H1 (cell line): ENCODE results near the gene S100A10. TPM values are rescaled to one million over a fixed set of nuclear protein-coding genes. Genes with fewer than 3 reads are reported as not detected.

Source experiments
- CTCF ChIA-PET: fragments of 300-600 bp; sonication (Branson Sonifier 250); formaldehyde crosslinking; loops from one replicate; lab custom pipeline; 2021; ENCODE audit not compliant: partially characterized antibody; lab: Charles Lee
- POLR2A ChIA-PET: fragments of 300-600 bp; sonication (Branson Sonifier 250); formaldehyde crosslinking; loops from one replicate; lab custom pipeline; 2021; ENCODE audit warnings: inconsistent platforms; ENCODE audit not compliant: partially characterized antibody; lab: Charles Lee
- DNase-seq, 2 experiments: peaks; one replicate each; pipeline versions ENCODE4 v3.0.0 to v3.0.0-alpha.2; 2010 to 2022; ENCODE audit warnings: low spot score in 2 of 2, low read depth in 1 of 2, mixed read lengths in 1 of 2
- FAIRE-seq: peaks from 2 replicates; lab custom pipeline; 2011; peaks lifted over from hg19 to GRCh38; lab: Jason Lieb, UNC
- H2AFZ ChIP-seq: 2 replicates; pipeline ENCODE4 v1.8.1; 2012; ENCODE audit warnings: low read length, inconsistent platforms
- H2AK5ac ChIP-seq: 2 replicates; pipeline ENCODE4 v1.6.1; 2013; ENCODE audit warnings: low read depth, low read length
- H2BK120ac ChIP-seq: replicated peaks from 2 replicates; pipeline ENCODE3; 2013; ENCODE audit warnings: low read depth, low read length, inconsistent platforms
- H2BK12ac ChIP-seq: 2 replicates; pipeline ENCODE4 v1.6.1; 2013; ENCODE audit warnings: low read depth, low read length
- H2BK15ac ChIP-seq: 2 replicates; pipeline ENCODE4 v1.6.1; 2013; ENCODE audit warnings: low read length
- H2BK20ac ChIP-seq: 2 replicates; pipeline ENCODE4 v1.6.1; 2013; ENCODE audit warnings: low read length
- H2BK5ac ChIP-seq: 2 replicates; pipeline ENCODE4 v1.6.1; 2013; ENCODE audit warnings: low read depth, low read length
- H3K14ac ChIP-seq: 2 replicates; pipeline ENCODE4 v1.6.1; 2013; ENCODE audit warnings: inconsistent platforms; ENCODE audit not compliant: insufficient read length
- H3K18ac ChIP-seq: 2 replicates; pipeline ENCODE4 v1.6.1; 2013; ENCODE audit warnings: low read length; ENCODE audit errors: extremely low read depth
- H3K23ac ChIP-seq: 2 replicates; pipeline ENCODE4 v1.6.1; 2013; ENCODE audit warnings: inconsistent platforms; ENCODE audit not compliant: insufficient read length
- H3K23me2 ChIP-seq: 2 replicates; pipeline ENCODE4 v1.6.1; 2013; ENCODE audit warnings: low read depth, low read length
- H3K27ac ChIP-seq: 2 replicates; pipeline ENCODE4 v1.6.1; 2011; ENCODE audit warnings: low read depth, low read length, inconsistent platforms
- H3K27me3 ChIP-seq, 4 experiments: replicated peaks in 1 of 4; 1 replicate in 1 of 4; 2 replicates in 3 of 4; pipeline versions ENCODE4 v1.6.1 to v1.8.1; 2011 to 2013; ENCODE audit warnings: low read length in 3 of 4, mild to moderate bottlenecking in 3 of 4, inconsistent platforms in 2 of 4, mixed read lengths in 2 of 4, moderate library complexity in 1 of 4; ENCODE audit not compliant: control insufficient read depth in 3 of 4, insufficient read depth in 3 of 4; ENCODE audit errors: extremely low read depth in 1 of 4
- H3K36me3 ChIP-seq, 4 experiments: 2 replicates each; pipeline versions ENCODE4 v1.6.1 to v1.8.1; 2011 to 2013; ENCODE audit warnings: mild to moderate bottlenecking in 4 of 4, low read length in 3 of 4, moderate library complexity in 2 of 4, control low read depth in 1 of 4, inconsistent platforms in 1 of 4; ENCODE audit not compliant: insufficient read depth in 4 of 4, control insufficient read depth in 2 of 4
- H3K4ac ChIP-seq: replicated peaks from 2 replicates; pipeline ENCODE3; 2013; ENCODE audit warnings: low read length, low read depth, mixed read lengths, inconsistent platforms; ENCODE audit not compliant: insufficient read length
- H3K4me1 ChIP-seq, 4 experiments: replicated peaks in 1 of 4; 1 replicate in 1 of 4; 2 replicates in 3 of 4; pipeline versions ENCODE4 v1.6.1 to v1.8.1; 2011 to 2013; ENCODE audit warnings: low read length in 3 of 4, inconsistent platforms in 2 of 4, mixed read lengths in 1 of 4; ENCODE audit not compliant: insufficient read depth in 4 of 4, control insufficient read depth in 3 of 4
- H3K4me2 ChIP-seq, 2 experiments: 2 replicates each; pipeline versions ENCODE4 v1.6.1 to v1.8.1; 2011 to 2013; ENCODE audit warnings: low read depth in 2 of 2, low read length in 2 of 2, control low read depth in 1 of 2, inconsistent platforms in 1 of 2, mild to moderate bottlenecking in 1 of 2; ENCODE audit not compliant: insufficient read depth in 1 of 2
- H3K4me3 ChIP-seq, 4 experiments: fragments of 200-600, 300-600 bp in 1 of 4; sonication (generic), shearing (Covaris generic), sonication (Bioruptor Twin) in 1 of 4; 2 replicates each; pipeline versions ENCODE4 v1.5.1 to v1.8.1; 2011 to 2016; ENCODE audit warnings: low read length in 4 of 4, low read depth in 3 of 4, control low read depth in 2 of 4, inconsistent platforms in 2 of 4, mild to moderate bottlenecking in 2 of 4, mixed read lengths in 1 of 4, moderate library complexity in 1 of 4; ENCODE audit not compliant: insufficient read depth in 2 of 4; ENCODE audit errors: extremely low read depth in 1 of 4
- H3K56ac ChIP-seq: replicated peaks from 2 replicates; pipeline ENCODE3; 2013; ENCODE audit warnings: low read depth, mild to moderate bottlenecking, mixed read lengths, low read length, inconsistent platforms; ENCODE audit not compliant: insufficient read length
- H3K79me1 ChIP-seq: 2 replicates; pipeline ENCODE4 v1.6.1; 2013; ENCODE audit warnings: low read depth, low read length, control low read depth
- H3K79me2 ChIP-seq, 2 experiments: 2 replicates each; pipeline versions ENCODE4 v1.6.1 to v1.8.1; 2012 to 2013; ENCODE audit warnings: low read length in 2 of 2, mild to moderate bottlenecking in 2 of 2, inconsistent platforms in 1 of 2; ENCODE audit not compliant: insufficient read depth in 2 of 2, control insufficient read depth in 1 of 2
- H3K9ac ChIP-seq, 4 experiments: replicated peaks in 1 of 4; 1 replicate in 1 of 4; 2 replicates in 3 of 4; pipeline versions ENCODE4 v1.6.1 to v1.8.1; 2011 to 2013; ENCODE audit warnings: low read depth in 3 of 4, low read length in 3 of 4, control low read depth in 2 of 4, mild to moderate bottlenecking in 2 of 4, moderate library complexity in 2 of 4, inconsistent platforms in 1 of 4; ENCODE audit errors: extremely low read depth in 1 of 4
- H3K9me3 ChIP-seq, 2 experiments: 2 replicates each; pipeline versions ENCODE4 v1.6.1 to v1.8.1; 2012 to 2013; ENCODE audit warnings: mild to moderate bottlenecking in 2 of 2, moderate library complexity in 2 of 2, control low read depth in 1 of 2, inconsistent platforms in 1 of 2, low read depth in 1 of 2, low read length in 1 of 2, mixed read lengths in 1 of 2; ENCODE audit not compliant: insufficient read depth in 2 of 2
- H4K20me1 ChIP-seq, 2 experiments: replicated peaks in 1 of 2; 2 replicates each; pipeline versions ENCODE3 to v1.8.1; 2011 to 2013; ENCODE audit warnings: inconsistent platforms in 2 of 2, low read length in 2 of 2, mild to moderate bottlenecking in 1 of 2; ENCODE audit not compliant: insufficient read depth in 2 of 2, control insufficient read depth in 1 of 2
- H4K5ac ChIP-seq: 2 replicates; pipeline ENCODE4 v1.6.1; 2013; ENCODE audit warnings: low read length, low read depth, mixed read lengths, inconsistent platforms; ENCODE audit not compliant: insufficient read length
- H4K8ac ChIP-seq: 2 replicates; pipeline ENCODE4 v1.8.0; 2013; ENCODE audit warnings: mild to moderate bottlenecking, moderate library complexity, low read length, inconsistent platforms; ENCODE audit not compliant: insufficient read depth; ENCODE audit errors: extremely low read depth
- H4K91ac ChIP-seq: replicated peaks from 2 replicates; pipeline ENCODE3; 2013; ENCODE audit warnings: low read length, mixed read lengths, inconsistent platforms; ENCODE audit not compliant: insufficient read length
- WGBS, 2 experiments: shearing (Covaris generic) in 1 of 2; methylation state at CpG; one replicate each; pipeline versions ENCODE4 v1.1.6 to v1.1.7; 2013 to 2015; ENCODE audit warnings: low lambda C conversion rate in 2 of 2, mixed read lengths in 2 of 2, inconsistent platforms in 1 of 2, low coverage in 1 of 2, missing lambda C conversion rate in 1 of 2; ENCODE audit not compliant: insufficient replicate concordance in 2 of 2, insufficient coverage in 1 of 2, insufficient read length in 1 of 2; ENCODE audit errors: extremely low coverage in 1 of 2, missing lambda C conversion rate in 1 of 2; 5-methylcytosine and 5-hydroxymethylcytosine counted together
- polyA plus RNA-seq, 7 experiments: library from polyadenylated mRNA; depleted of rRNA in 3 of 7; stranded (reverse) in 5 of 7; unstranded in 2 of 7; fragments of >200 nt in 5 of 7; fragments of 200-250 nt in 2 of 7; gene quantifications; 1 replicate in 5 of 7; 2 replicates in 1 of 7; 4 replicates in 1 of 7; pipeline versions ENCODE4 v1.2.1 to v1.2.3, GENCODE V29; 2011 to 2013; ENCODE audit warnings: missing spikeins in 2 of 7, mixed read lengths in 2 of 7
- total RNA-seq: library from RNA; stranded (reverse); fragmentation: NEBNext Ultra II Directional; extraction: Animal tissue kit (Norgen Biotek cat#: 25700); gene quantifications from 2 replicates; pipeline ENCODE4 v1.2.1, GENCODE V29; 2021

S100A10 gene
- total and polyA plus RNA-seq, 2 of the 8 experiments (the other 6 are each of a cell fraction or from before 2014, with no cell fraction given): 23.9 to 231 TPM

DNA sequence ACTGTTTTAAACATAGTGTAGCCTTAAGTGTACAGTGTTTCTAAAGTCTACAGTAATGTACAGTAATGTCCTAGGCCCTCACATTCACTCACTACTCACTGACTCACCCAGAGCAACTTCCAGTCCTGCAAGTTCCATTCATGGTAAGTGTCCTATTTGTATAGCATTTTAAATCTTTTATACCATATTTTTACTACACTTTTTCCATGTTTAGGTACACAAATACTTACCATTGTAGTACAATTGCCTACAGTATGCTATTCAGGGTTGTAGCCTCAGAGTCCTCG, 3.6 kb upstream of the S100A10 start:
- ChIA-PET POLR2A (no interaction called here), CTCF (interaction anchor here (1.1 to 31.0 kb wide), 9 partner anchors 15 to 116 kb away, joined by 3 to 553 read pairs (median 6); no protein-coding TSS in a partner anchor)
- no peak overlapping the region for H2BK20ac ChIP-seq
- peaks cover 5 to 15% (median 8%) of the 10 kb centered on the region in 4 experiments; a peak in 6 of 7 replicates for H3K4me1 ChIP-seq
- no peak overlapping the region for H2BK120ac ChIP-seq
- no peaks in the 10 kb centered on the region for H3K36me3 ChIP-seq
- H2AFZ ChIP-seq: no peak overlapping the region
- H2AK5ac ChIP-seq: no peak overlapping the region
- DNase-seq: no peak
- H3K23me2 ChIP-seq: peaks cover 14% of the 10 kb centered on the region
- no peak overlapping the region for H3K14ac ChIP-seq
- no peak overlapping the region for H3K56ac ChIP-seq
- no peak for FAIRE-seq
- H2BK12ac ChIP-seq: no peak overlapping the region
- no peak overlapping the region for H4K8ac ChIP-seq
- H3K79me1 ChIP-seq: no peaks in the 10 kb centered on the region
- 88% methylated on average over 1 of the region's 1 CpG; no CpG with 5 or more reads in 1 of the 2 experiments for WGBS, 2 experiments
- H3K23ac ChIP-seq: no peak overlapping the region
- H3K27me3 ChIP-seq: peaks cover 0 to 9% (median 4%) of the 10 kb centered on the region in 4 experiments; a peak in 4 of 7 replicates
- H3K9me3 ChIP-seq: no peaks in the 10 kb centered on the region
- no peak overlapping the region for H4K5ac ChIP-seq
- no peak overlapping the region for H3K4ac ChIP-seq
- no peak overlapping the region for H3K27ac ChIP-seq
- H4K20me1 ChIP-seq: no peaks in the 10 kb centered on the region
- no peak overlapping the region for H3K4me2 ChIP-seq
- 0 out of 2 replicates have a peak overlapping the region, but pooled peaks have one; percentile 12 for H2BK15ac ChIP-seq
- H2BK5ac ChIP-seq: no peak overlapping the region
- no peaks in the 10 kb centered on the region for H3K79me2 ChIP-seq
- no peak overlapping the region for H3K18ac ChIP-seq
- H4K91ac ChIP-seq: no peak overlapping the region
- H3K4me3 ChIP-seq: no peak overlapping the region
- no peak overlapping the region for H3K9ac ChIP-seq
